IPS DF 6.9 (cell line): ENCODE measurements around the gene B9D1.

ENCODE experiments used
- DNase-seq: peaks from one replicate; pipeline ENCODE4 v3.0.0-alpha.2; 2013; ENCODE audit warnings: low read depth, low spot score
- H3K27ac ChIP-seq: one replicate; pipeline ENCODE4 v1.5.1; 2013; ENCODE audit warnings: low read length, control low read depth
- H3K27me3 ChIP-seq: 2 replicates; pipeline ENCODE4 v1.6.1; 2013; ENCODE audit warnings: mild to moderate bottlenecking, low read length; ENCODE audit not compliant: control insufficient read depth, insufficient read depth
- H3K36me3 ChIP-seq: 2 replicates; pipeline ENCODE4 v1.6.1; 2013; ENCODE audit warnings: low read length; ENCODE audit not compliant: control insufficient read depth, insufficient read depth
- H3K4me1 ChIP-seq: 2 replicates; pipeline ENCODE4 v1.6.1; 2013; ENCODE audit warnings: low read length; ENCODE audit not compliant: control insufficient read depth, insufficient read depth
- H3K4me3 ChIP-seq: 2 replicates; pipeline ENCODE4 v1.5.1; 2013; ENCODE audit warnings: mild to moderate bottlenecking, low read length
- H3K9me3 ChIP-seq: 2 replicates; pipeline ENCODE4 v1.6.1; 2013; ENCODE audit warnings: low read length, inconsistent platforms; ENCODE audit not compliant: control insufficient read depth, insufficient read depth
- WGBS: extraction: QIAGEN DNeasy Blood & Tissue Kit; methylation state at CpG from one replicate; pipeline ENCODE4 v1.1.7; 2013; ENCODE audit warnings: mixed read lengths, missing lambda C conversion rate; ENCODE audit not compliant: insufficient read length, insufficient coverage; 5-methylcytosine and 5-hydroxymethylcytosine counted together

B9D1 gene

DNA sequence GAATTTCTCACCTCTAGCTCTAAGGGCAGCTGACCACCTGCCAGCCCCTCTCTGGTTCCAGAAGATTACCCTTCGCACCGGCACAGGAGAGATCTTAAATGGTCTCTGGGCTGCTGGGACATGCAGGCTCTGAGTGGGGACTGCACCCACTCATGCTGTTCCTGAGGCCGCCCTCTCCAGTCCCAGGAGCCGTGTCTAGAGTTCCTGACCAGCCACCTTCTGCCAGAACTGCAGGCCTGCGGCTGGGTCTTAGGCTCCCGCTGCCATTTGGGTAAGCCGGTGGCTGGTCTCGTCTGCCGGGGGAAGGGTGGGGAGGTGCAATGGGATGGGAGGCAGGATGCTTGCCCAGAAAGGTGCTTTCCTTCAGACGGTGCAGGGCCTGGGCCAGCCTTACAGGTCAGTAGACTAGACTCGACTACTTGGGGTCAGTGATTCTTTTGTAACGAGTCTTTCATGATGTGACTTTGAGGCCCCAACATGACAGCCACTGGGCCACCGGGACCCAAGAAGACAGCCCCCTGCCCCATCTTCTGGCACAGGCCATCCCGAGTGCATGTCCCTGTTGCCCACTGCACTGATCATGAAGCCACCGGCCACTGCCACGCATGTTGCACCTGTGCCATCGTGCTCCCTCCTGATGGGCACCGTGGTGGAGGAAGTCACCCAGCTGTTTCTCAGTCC lies 26.4 kb downstream of the B9D1 start:
- H3K27ac ChIP-seq = no peak overlapping the region
- no peak for DNase-seq
- H3K9me3 ChIP-seq = no peaks in the 10 kb centered on the region
- H3K4me1 ChIP-seq = peaks cover 6% of the 10 kb centered on the region; the same call in 1 of the 2 replicates
- H3K27me3 ChIP-seq = no peaks in the 10 kb centered on the region
- WGBS = no CpG with 5 or more reads among the region's 18 CpGs
- no peaks in the 10 kb centered on the region for H3K36me3 ChIP-seq
- no peak overlapping the region for H3K4me3 ChIP-seq

DNA sequence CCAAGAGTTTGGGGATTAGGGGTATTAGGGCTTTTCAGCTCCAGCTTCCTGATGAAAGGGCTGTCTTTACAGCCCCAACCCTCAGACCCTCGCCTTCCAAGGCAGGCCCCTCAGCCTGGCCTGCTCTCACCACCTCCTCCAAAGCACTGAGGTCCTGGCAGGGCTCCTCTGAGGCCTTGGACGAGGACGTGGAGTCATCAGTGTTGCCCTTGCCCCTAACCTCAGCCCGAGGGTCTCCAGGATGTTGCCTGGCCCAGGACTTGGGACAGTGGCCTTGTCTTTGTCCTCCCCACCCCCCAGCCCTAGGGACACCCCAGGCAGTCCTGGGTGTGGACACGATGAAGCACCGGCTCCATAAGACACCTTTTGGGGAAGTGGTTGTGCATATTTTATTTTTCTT lies 28.2 kb downstream of the B9D1 start:
- peaks cover 3% of the 10 kb centered on the region; the same call in 1 of the 2 replicates for H3K4me1 ChIP-seq
- no peak overlapping the region for H3K27ac ChIP-seq
- WGBS = no CpG with 5 or more reads among the region's 6 CpGs
- DNase-seq = no peak
- H3K9me3 ChIP-seq = no peaks in the 10 kb centered on the region
- no peak overlapping the region for H3K4me3 ChIP-seq
- no peaks in the 10 kb centered on the region for H3K36me3 ChIP-seq
- no peaks in the 10 kb centered on the region for H3K27me3 ChIP-seq

DNA sequence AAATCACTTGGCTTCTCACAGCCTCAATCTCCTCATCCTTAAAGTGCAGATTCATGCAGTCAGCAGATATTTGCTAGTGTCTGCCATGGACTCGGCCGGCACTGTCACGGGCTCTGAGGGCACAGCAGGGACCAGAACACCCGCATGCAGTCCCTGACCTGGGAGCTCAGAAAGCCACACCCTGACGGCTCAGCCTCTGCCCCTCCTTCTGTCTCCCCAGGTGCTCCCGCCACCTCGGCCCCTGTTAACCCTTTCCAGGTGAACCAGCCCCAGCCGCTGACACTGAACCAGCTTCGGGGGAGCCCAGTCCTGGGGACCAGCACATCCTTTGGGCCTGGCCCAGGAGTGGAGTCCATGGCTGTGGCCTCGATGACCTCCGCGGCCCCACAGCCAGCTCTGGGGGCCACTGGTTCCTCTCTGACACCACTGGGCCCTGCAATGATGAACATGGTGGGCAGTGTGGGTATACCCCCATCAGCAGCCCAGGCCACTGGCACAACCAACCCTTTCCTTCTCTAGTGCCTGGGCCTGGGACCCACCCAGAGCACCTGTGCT lies 28.7 kb downstream of the B9D1 start:
- no peaks in the 10 kb centered on the region for H3K27me3 ChIP-seq
- no peaks in the 10 kb centered on the region for H3K9me3 ChIP-seq
- H3K4me1 ChIP-seq = peaks cover 3% of the 10 kb centered on the region; the same call in 1 of the 2 replicates
- WGBS = no CpG with 5 or more reads among the region's 12 CpGs
- no peak overlapping the region for H3K27ac ChIP-seq
- DNase-seq = no peak
- no peaks in the 10 kb centered on the region; the same call in 1 of the 2 replicates for H3K36me3 ChIP-seq
- H3K4me3 ChIP-seq = no peak overlapping the region

GRCh38 chr17:19333132-19333440 lies 29.4 kb downstream of the B9D1 start:
- H3K4me3 ChIP-seq = no peak overlapping the region
- DNase-seq = no peak
- no peaks in the 10 kb centered on the region for H3K9me3 ChIP-seq
- H3K27me3 ChIP-seq = no peaks in the 10 kb centered on the region
- H3K4me1 ChIP-seq = no peaks in the 10 kb centered on the region
- H3K36me3 ChIP-seq = no peaks in the 10 kb centered on the region; the same call in 1 of the 2 replicates
- no CpG with 5 or more reads among the region's 1 CpG for WGBS
- no peak overlapping the region for H3K27ac ChIP-seq

- no peaks in the 10 kb centered on the region for H3K9me3 ChIP-seq
- no peaks in the 10 kb centered on the region for H3K27me3 ChIP-seq
- H3K27ac ChIP-seq = no peak overlapping the region
- H3K36me3 ChIP-seq = no peaks in the 10 kb centered on the region; the same call in 1 of the 2 replicates
- H3K4me1 ChIP-seq = no peaks in the 10 kb centered on the region
- no peak for DNase-seq
- no CpG with 5 or more reads among the region's 6 CpGs for WGBS
- no peak overlapping the region for H3K4me3 ChIP-seq
Measured at GRCh38 chr17:19332371-19333131, 30.0 kb downstream of the B9D1 start.

GRCh38 chr17:19331543-19332245 lies 30.8 kb downstream of the B9D1 start:
- no CpG with 5 or more reads among the region's 13 CpGs for WGBS
- H3K27me3 ChIP-seq = no peaks in the 10 kb centered on the region
- H3K4me3 ChIP-seq = no peak overlapping the region
- H3K27ac ChIP-seq = no peak overlapping the region
- H3K36me3 ChIP-seq = no peaks in the 10 kb centered on the region; the same call in 1 of the 2 replicates
- no peak for DNase-seq
- no peaks in the 10 kb centered on the region for H3K9me3 ChIP-seq
- H3K4me1 ChIP-seq = no peaks in the 10 kb centered on the region

DNA sequence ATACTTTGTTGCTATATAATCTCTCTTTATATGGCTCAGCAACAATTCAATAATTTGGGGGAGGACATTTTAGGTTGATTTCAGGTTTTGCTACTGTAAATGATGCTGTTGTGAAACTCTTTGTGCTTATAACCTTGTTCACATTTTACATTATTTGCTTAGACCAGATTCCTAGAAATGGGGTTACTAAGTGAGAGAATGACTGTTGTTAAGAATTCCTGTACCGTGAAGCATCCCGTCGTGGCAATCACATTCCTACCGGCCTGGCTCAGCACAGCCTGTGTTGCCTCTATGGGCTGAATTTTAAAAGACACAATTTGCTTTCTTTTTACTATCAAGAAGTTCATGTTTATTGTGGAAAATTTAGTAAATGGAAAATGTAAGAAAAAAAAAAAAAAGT lies 31.4 kb downstream of the B9D1 start:
- DNase-seq = no peak
- Histone ChIP-seq H3K4me3 (no peak overlapping the region), H3K4me1 (no peaks in the 10 kb centered on the region), H3K36me3 (no peaks in the 10 kb centered on the region; the same call in 1 of the 2 replicates), H3K9me3 (no peaks in the 10 kb centered on the region), H3K27ac (no peak overlapping the region), H3K27me3 (no peaks in the 10 kb centered on the region)
- WGBS = no CpG with 5 or more reads among the region's 4 CpGs

DNA sequence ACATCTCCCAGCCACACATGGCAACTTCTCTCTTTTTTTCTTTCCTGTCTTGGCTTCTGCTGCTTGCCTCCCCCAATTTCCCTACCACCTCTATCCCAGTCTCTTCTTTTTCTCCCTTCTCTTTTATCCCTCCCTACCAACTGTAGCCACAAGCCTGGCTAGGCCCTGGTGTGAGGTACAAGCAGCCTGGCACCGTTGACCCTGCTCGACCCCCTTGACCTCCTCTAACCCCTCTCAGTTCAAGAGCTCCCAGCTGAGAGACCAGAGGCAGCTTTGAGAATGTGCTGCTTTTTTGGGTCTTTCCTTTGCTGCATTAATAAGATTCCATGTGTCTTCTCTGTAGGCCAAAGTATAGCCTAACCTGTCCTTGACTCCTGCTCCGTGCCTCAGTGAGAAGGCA lies 32.3 kb downstream of the B9D1 start:
- Histone ChIP-seq H3K4me1 (no peaks in the 10 kb centered on the region), H3K9me3 (no peaks in the 10 kb centered on the region), H3K27me3 (no peaks in the 10 kb centered on the region), H3K27ac (no peak overlapping the region), H3K4me3 (no peak overlapping the region), H3K36me3 (no peaks in the 10 kb centered on the region; the same call in 1 of the 2 replicates)
- WGBS = no CpG with 5 or more reads among the region's 3 CpGs
- no peak for DNase-seq

DNA sequence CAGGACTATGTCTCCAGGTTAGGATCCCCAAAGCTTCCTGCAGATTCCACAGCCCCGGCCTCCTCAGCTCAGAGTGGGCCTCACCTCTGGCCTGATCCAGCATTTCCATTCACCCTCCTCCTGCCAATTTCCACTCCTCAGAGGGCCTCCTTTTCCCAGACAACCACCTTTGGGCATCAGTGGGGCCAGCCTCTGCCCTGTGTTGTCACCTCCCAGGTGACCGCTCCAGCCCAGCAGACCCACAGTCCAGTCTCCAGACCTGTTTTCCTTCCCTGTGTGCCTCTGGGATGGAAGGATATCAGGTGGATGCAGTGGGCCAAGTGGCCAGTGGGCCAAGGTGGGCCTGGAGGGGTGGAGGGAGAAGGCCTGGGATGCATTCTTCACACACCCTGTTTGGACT lies 32.7 kb downstream of the B9D1 start:
- H3K4me3 ChIP-seq = no peak overlapping the region
- WGBS = no CpG with 5 or more reads among the region's 2 CpGs
- H3K27me3 ChIP-seq = no peaks in the 10 kb centered on the region
- H3K4me1 ChIP-seq = no peaks in the 10 kb centered on the region
- DNase-seq = no peak
- no peaks in the 10 kb centered on the region for H3K9me3 ChIP-seq
- no peak overlapping the region for H3K27ac ChIP-seq
- no peaks in the 10 kb centered on the region; the same call in 1 of the 2 replicates for H3K36me3 ChIP-seq

- no peaks in the 10 kb centered on the region for H3K4me1 ChIP-seq
- H3K27me3 ChIP-seq = no peaks in the 10 kb centered on the region
- DNase-seq = no peak
- H3K36me3 ChIP-seq = no peaks in the 10 kb centered on the region; the same call in 1 of the 2 replicates
- H3K4me3 ChIP-seq = no peak overlapping the region
- no peaks in the 10 kb centered on the region for H3K9me3 ChIP-seq
- no CpG with 5 or more reads among the region's 2 CpGs for WGBS
- H3K27ac ChIP-seq = no peak overlapping the region
Measured at GRCh38 chr17:19329136-19329535, 33.4 kb downstream of the B9D1 start.
